Stimulated activated CD4-positive, alpha-beta T cell treated with anti-CD3 and anti-CD28 coated beads, Interleukin-4, amount 100 ng/mL, for 24 hours (primary cell): ENCODE results near the gene BIN1.
A peak's percentile ranks its signal among the peaks of the same experiment; 100 is the strongest.

ENCODE experiments used
- DNase-seq: peaks from one replicate; pipeline ENCODE4 v3.0.0-alpha.2; 2020

BIN1 gene

GRCh38 chr2:127088706-127089105 is 18.2 kb downstream of the BIN1 start:
- no peak for DNase-seq

GRCh38 chr2:127087791-127088495 is 19.0 kb downstream of the BIN1 start:
- DNase-seq, result no peak

GRCh38 chr2:127086990-127087790 is 19.8 kb downstream of the BIN1 start:
- DNase-seq, result no peak

GRCh38 chr2:127085317-127085681 is 21.7 kb downstream of the BIN1 start:
- peak; percentile 33 for DNase-seq

GRCh38 chr2:127084611-127085316 is 22.2 kb downstream of the BIN1 start:
- peak; percentile 33 for DNase-seq

- no peak for DNase-seq
Observed at GRCh38 chr2:127083819-127084503, 23.0 kb downstream of the BIN1 start.

GRCh38 chr2:127082974-127083373 is 24.0 kb downstream of the BIN1 start:
- no peak for DNase-seq

- DNase-seq, result peak; percentile 67
Observed at GRCh38 chr2:127081826-127082633, 24.9 kb downstream of the BIN1 start.

- DNase-seq, result peak; percentile 60
Observed at GRCh38 chr2:127080938-127081755, 25.8 kb downstream of the BIN1 start.

- peak; percentile 62 for DNase-seq
Observed at GRCh38 chr2:127080226-127080937, 26.6 kb downstream of the BIN1 start.

GRCh38 chr2:127079358-127079920 is 27.5 kb downstream of the BIN1 start:
- peak; percentile 15 for DNase-seq

GRCh38 chr2:127078666-127079270 is 28.2 kb downstream of the BIN1 start:
- DNase-seq, result no peak

- DNase-seq, result no peak
Observed at GRCh38 chr2:127078028-127078427, 28.9 kb downstream of the BIN1 start.

- DNase-seq, result no peak
Observed at GRCh38 chr2:127076924-127077323, 30.0 kb downstream of the BIN1 start.

- DNase-seq, result no peak
Observed at GRCh38 chr2:127076290-127076689, 30.7 kb downstream of the BIN1 start.

- no peak for DNase-seq
Observed at GRCh38 chr2:127075821-127076220, 31.1 kb downstream of the BIN1 start.

GRCh38 chr2:127074936-127075335 is 32.0 kb downstream of the BIN1 start:
- DNase-seq, result no peak

- DNase-seq, result no peak
Observed at GRCh38 chr2:127074358-127074757, 32.6 kb downstream of the BIN1 start.

- no peak for DNase-seq
Observed at GRCh38 chr2:127072970-127073369, 34.0 kb downstream of the BIN1 start.

GRCh38 chr2:127072396-127072795 is 34.6 kb downstream of the BIN1 start:
- no peak for DNase-seq
